ENCODE data around the gene POU2F1.

Gene POU2F1

DNA sequence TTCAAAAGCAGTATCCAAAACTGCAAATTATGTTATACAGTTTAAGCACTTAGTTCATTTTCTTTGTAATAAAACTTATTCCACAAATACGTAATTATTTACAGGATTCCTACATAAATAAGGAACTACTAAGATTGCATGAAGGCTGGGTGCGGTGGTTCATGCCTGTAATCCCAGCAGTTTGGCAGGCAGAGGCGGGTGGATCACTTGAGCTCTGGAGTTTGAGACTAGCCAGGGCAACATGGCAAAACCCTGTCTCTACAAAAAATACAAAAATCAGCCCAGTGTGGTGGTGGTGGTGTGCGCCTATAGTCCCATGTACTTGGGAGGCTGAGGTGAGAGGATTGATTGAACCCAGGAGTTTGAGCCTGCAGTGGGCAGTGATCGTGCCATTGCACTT, 69.3 kb downstream of the POU2F1 start:
- H3K9ac ChIP-seq (ENCODE audit: low read length), result no peak overlapping the region
- no peaks in the 10 kb centered on the region for H3F3A ChIP-seq (ENCODE audit: insufficient read depth)
- no peak overlapping the region for H3K4me3 ChIP-seq (ENCODE audit: insufficient read depth, low read length, poor library complexity, severe bottlenecking)
- no peak overlapping the region for H2AFZ ChIP-seq (ENCODE audit: low read depth, low read length, severe bottlenecking)
- no peaks in the 10 kb centered on the region for H3K36me3 ChIP-seq (ENCODE audit: low read length)
- H3K79me2 ChIP-seq (ENCODE audit: insufficient read depth, low read length), result no peaks in the 10 kb centered on the region
- H3K9me3 ChIP-seq (ENCODE audit: insufficient read depth, low read length), result no peaks in the 10 kb centered on the region
- H4K20me1 ChIP-seq (ENCODE audit: low read depth, low read length), result no peaks in the 10 kb centered on the region
- H3K27ac ChIP-seq (ENCODE audit: low read depth, low read length), result no peak overlapping the region
- no peak overlapping the region for H3K4me2 ChIP-seq (ENCODE audit: low read depth, low read length, poor library complexity, severe bottlenecking)
- no peaks in the 10 kb centered on the region for H3K27me3 ChIP-seq (ENCODE audit: low read length)
- H3K9me2 ChIP-seq (replicated peaks; ENCODE audit: insufficient read depth, low read length), result no peaks in the 10 kb centered on the region
- TF ChIP-seq, protein P1, sequence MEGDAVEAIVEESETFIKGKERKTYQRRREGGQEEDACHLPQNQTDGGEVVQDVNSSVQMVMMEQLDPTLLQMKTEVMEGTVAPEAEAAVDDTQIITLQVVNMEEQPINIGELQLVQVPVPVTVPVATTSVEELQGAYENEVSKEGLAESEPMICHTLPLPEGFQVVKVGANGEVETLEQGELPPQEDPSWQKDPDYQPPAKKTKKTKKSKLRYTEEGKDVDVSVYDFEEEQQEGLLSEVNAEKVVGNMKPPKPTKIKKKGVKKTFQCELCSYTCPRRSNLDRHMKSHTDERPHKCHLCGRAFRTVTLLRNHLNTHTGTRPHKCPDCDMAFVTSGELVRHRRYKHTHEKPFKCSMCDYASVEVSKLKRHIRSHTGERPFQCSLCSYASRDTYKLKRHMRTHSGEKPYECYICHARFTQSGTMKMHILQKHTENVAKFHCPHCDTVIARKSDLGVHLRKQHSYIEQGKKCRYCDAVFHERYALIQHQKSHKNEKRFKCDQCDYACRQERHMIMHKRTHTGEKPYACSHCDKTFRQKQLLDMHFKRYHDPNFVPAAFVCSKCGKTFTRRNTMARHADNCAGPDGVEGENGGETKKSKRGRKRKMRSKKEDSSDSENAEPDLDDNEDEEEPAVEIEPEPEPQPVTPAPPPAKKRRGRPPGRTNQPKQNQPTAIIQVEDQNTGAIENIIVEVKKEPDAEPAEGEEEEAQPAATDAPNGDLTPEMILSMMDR (IDR thresholded peaks at IDR 0.05; ENCODE audit: insufficient read depth, low read length, poor library complexity, severe bottlenecking), result no peak
- TF ChIP-seq EZH2phosphoT487 (conservative IDR thresholded peaks at IDR 0.05; ENCODE audit: low read length), result no peak

DNA sequence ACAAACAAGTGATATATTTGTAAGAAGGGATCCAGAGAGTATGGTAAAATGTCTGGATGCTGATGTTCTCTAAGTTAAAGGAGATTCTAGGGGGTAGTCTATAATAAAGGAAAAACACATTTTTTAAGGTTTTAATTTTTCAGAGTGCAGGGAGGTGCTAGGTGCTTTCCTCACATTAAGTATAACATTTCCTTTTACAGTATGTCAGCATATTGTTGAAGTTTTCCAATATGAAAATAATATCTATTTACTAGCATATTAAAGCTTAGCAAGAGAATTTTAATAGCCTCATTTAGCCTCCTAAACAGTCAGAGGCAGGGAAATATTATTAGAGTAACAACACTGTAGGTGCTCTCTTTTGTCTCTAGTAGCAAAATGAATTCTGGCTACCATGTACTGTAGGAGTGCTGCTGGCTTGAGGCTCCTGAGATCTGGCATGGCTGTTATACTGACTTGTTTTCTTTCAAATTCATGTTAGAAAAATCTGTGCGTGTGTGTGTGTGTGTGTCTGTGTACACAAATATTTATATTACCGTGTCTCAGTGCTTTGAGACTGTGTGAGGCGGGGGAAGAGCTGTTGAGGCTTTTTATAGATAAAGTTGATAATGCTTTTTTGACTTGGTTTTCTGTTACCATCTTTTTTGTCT, 71.0 kb downstream of the POU2F1 start:
- Histone ChIP-seq H3K4me2 (ENCODE audit: low read depth, low read length, poor library complexity, severe bottlenecking) (no peak overlapping the region), H3K9ac (ENCODE audit: low read length) (no peak overlapping the region), H3K27me3 (ENCODE audit: low read length) (no peaks in the 10 kb centered on the region), H3K9me2 (replicated peaks; ENCODE audit: insufficient read depth, low read length) (no peaks in the 10 kb centered on the region), H3K36me3 (ENCODE audit: low read length) (no peaks in the 10 kb centered on the region), H4K20me1 (ENCODE audit: low read depth, low read length) (no peaks in the 10 kb centered on the region), H2AFZ (ENCODE audit: low read depth, low read length, severe bottlenecking) (no peak overlapping the region), H3K27ac (ENCODE audit: low read depth, low read length) (no peak overlapping the region), H3K79me2 (ENCODE audit: insufficient read depth, low read length) (no peaks in the 10 kb centered on the region), H3F3A (ENCODE audit: insufficient read depth) (no peaks in the 10 kb centered on the region), H3K9me3 (ENCODE audit: insufficient read depth, low read length) (no peaks in the 10 kb centered on the region), H3K4me3 (ENCODE audit: insufficient read depth, low read length, poor library complexity, severe bottlenecking) (no peak overlapping the region)
- TF ChIP-seq EZH2phosphoT487 (conservative IDR thresholded peaks at IDR 0.05; ENCODE audit: low read length), result no peak
- TF ChIP-seq, protein P1 (IDR thresholded peaks at IDR 0.05; ENCODE audit: insufficient read depth, low read length, poor library complexity, severe bottlenecking), result no peak

DNA sequence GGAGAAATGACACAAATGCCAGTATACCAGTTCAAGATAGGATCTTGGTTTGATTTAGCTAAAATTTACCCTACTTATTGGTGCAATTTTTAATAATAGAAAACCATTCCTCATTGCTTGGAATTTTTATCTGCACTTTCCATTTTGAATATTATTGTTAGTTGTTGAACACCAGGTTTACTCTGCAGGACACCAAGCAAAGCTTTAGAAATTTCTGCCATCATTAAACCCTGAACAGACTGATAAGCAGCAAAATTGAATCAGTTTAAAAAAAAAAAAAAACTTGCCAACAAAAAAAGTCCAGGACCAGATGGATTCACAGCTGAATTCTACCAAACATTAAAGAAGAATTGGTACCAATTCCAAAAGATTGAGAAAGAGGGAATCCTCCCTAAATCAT, 71.5 kb downstream of the POU2F1 start:
- Histone ChIP-seq H3K27ac (ENCODE audit: low read depth, low read length) (no peak overlapping the region), H3K4me3 (ENCODE audit: insufficient read depth, low read length, poor library complexity, severe bottlenecking) (no peak overlapping the region), H3K27me3 (ENCODE audit: low read length) (no peaks in the 10 kb centered on the region), H3F3A (ENCODE audit: insufficient read depth) (no peaks in the 10 kb centered on the region), H3K79me2 (ENCODE audit: insufficient read depth, low read length) (no peaks in the 10 kb centered on the region), H3K4me2 (ENCODE audit: low read depth, low read length, poor library complexity, severe bottlenecking) (no peak overlapping the region), H3K9me3 (ENCODE audit: insufficient read depth, low read length) (no peaks in the 10 kb centered on the region), H4K20me1 (ENCODE audit: low read depth, low read length) (no peaks in the 10 kb centered on the region), H3K9me2 (replicated peaks; ENCODE audit: insufficient read depth, low read length) (no peaks in the 10 kb centered on the region), H3K9ac (ENCODE audit: low read length) (no peak overlapping the region), H2AFZ (ENCODE audit: low read depth, low read length, severe bottlenecking) (no peak overlapping the region), H3K36me3 (ENCODE audit: low read length) (no peaks in the 10 kb centered on the region)
- TF ChIP-seq, protein P1 (IDR thresholded peaks at IDR 0.05; ENCODE audit: insufficient read depth, low read length, poor library complexity, severe bottlenecking), result no peak
- no peak for TF ChIP-seq EZH2phosphoT487 (conservative IDR thresholded peaks at IDR 0.05; ENCODE audit: low read length)

Measured in SU-DHL-6 (cell line).